ENCODE data around the gene KNL1. TPM values are rescaled to one million over a fixed set of nuclear protein-coding genes. Genes with fewer than 3 reads are reported as not detected.

KNL1 gene
- total RNA-seq, 1 experiment from 2014 or later, result 11.4 TPM

GRCh38 chr15:40603935-40604334, 9.9 kb downstream of the KNL1 start:
- no peak for TF ChIP-seq CTCF (IDR thresholded peaks at IDR 0.05; ENCODE audit: unreplicated experiment)
- H3K27ac Mint-ChIP-seq (ENCODE audit: low read depth, unreplicated experiment), result no peak overlapping the region
- no peaks in the 10 kb centered on the region for H3K36me3 Mint-ChIP-seq (ENCODE audit: insufficient read depth, unreplicated experiment)
- BruUV-seq (replicated peaks), result no TSS peak
- intact Hi-C loops (cut with micrococcal nuclease), result no loop called here
- DNase-seq (ENCODE audit: unreplicated experiment), result no peak
- POLR2A ChIA-PET, result interaction anchor here (0.6 kb wide), 1 partner anchor 17 kb away, joined by 3 read pairs; no protein-coding TSS in a partner anchor
- H3K27me3 Mint-ChIP-seq (ENCODE audit: insufficient read depth, unreplicated experiment), result no peaks in the 10 kb centered on the region
- CTCF ChIA-PET, result interaction anchor here (0.6 to 1.6 kb wide), 3 partner anchors 14 to 1209 kb away, joined by 3 to 5 read pairs (median 3); no protein-coding TSS in a partner anchor
- no peak overlapping the region for H3K4me3 Mint-ChIP-seq (ENCODE audit: unreplicated experiment)
- H3K9me3 Mint-ChIP-seq (ENCODE audit: unreplicated experiment), result no peaks in the 10 kb centered on the region
- no peaks in the 10 kb centered on the region for H3K4me1 Mint-ChIP-seq (ENCODE audit: insufficient read depth, unreplicated experiment)

DNA sequence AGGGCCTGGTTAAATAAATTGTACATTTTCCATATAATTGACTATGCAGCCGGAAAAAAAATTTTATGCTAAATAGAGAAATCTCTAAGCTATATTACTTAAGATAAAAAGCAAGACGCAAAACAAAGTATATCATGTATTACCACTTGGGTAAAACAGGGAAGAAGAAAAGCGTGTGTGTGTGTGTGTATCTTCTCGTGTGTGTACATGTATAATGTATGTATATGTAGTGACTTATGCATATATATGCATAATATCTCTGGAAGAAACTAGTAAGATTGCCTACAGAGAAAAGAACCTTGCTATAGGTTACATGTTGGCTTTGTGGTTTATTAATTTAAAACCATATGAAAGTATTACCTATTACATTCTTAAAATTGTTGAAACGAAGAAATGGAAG, 19.0 kb downstream of the KNL1 start:
- POLR2A ChIA-PET, result interaction anchor here (0.7 kb wide), 1 partner anchor 95 kb away, joined by 3 read pairs; no protein-coding TSS in a partner anchor
- no TSS peak for BruUV-seq (replicated peaks)
- H3K36me3 Mint-ChIP-seq (ENCODE audit: insufficient read depth, unreplicated experiment), result peaks cover 10% of the 10 kb centered on the region
- H3K4me1 Mint-ChIP-seq (ENCODE audit: insufficient read depth, unreplicated experiment), result no peaks in the 10 kb centered on the region
- no peaks in the 10 kb centered on the region for H3K27me3 Mint-ChIP-seq (ENCODE audit: insufficient read depth, unreplicated experiment)
- no peaks in the 10 kb centered on the region for H3K9me3 Mint-ChIP-seq (ENCODE audit: unreplicated experiment)
- no peak for TF ChIP-seq CTCF (IDR thresholded peaks at IDR 0.05; ENCODE audit: unreplicated experiment)
- no peak for DNase-seq (ENCODE audit: unreplicated experiment)
- H3K27ac Mint-ChIP-seq (ENCODE audit: low read depth, unreplicated experiment), result no peak overlapping the region
- intact Hi-C loops (cut with micrococcal nuclease), result no loop called here
- H3K4me3 Mint-ChIP-seq (ENCODE audit: unreplicated experiment), result no peak overlapping the region
- CTCF ChIA-PET, result no interaction called here

DNA sequence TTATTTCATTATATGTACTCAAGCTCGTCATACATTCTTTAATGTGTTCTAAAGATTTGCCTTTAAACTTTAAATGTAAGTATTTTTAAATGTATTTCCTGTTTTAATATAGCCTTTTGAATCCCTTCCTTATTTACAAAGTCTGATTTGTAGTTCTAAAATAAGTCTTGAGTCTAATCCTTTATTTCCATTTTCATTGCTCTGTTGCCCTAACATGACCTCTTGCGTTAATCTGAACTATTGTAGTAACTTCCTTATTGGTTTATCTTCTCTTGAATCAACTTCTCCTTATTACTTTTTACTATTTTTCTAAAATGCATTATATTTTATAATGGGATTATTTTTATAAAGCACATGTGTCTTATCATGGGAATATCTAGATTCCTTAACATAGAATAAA, 24.0 kb downstream of the KNL1 start:
- Mint-ChIP-seq H3K27ac (ENCODE audit: low read depth, unreplicated experiment) (no peak overlapping the region), H3K9me3 (ENCODE audit: unreplicated experiment) (no peaks in the 10 kb centered on the region), H3K4me1 (ENCODE audit: insufficient read depth, unreplicated experiment) (no peaks in the 10 kb centered on the region), H3K27me3 (ENCODE audit: insufficient read depth, unreplicated experiment) (no peaks in the 10 kb centered on the region), H3K36me3 (ENCODE audit: insufficient read depth, unreplicated experiment) (peaks cover 6% of the 10 kb centered on the region), H3K4me3 (ENCODE audit: unreplicated experiment) (no peak overlapping the region)
- ChIA-PET CTCF (no interaction called here), POLR2A (no interaction called here)
- no peak for TF ChIP-seq CTCF (IDR thresholded peaks at IDR 0.05; ENCODE audit: unreplicated experiment)
- intact Hi-C loops (cut with micrococcal nuclease), result no loop called here
- no peak for DNase-seq (ENCODE audit: unreplicated experiment)
- no TSS peak for BruUV-seq (replicated peaks)

- no TSS peak for BruUV-seq (replicated peaks)
- no peak for TF ChIP-seq CTCF (IDR thresholded peaks at IDR 0.05; ENCODE audit: unreplicated experiment)
- DNase-seq (ENCODE audit: unreplicated experiment), result no peak
- no peaks in the 10 kb centered on the region for H3K9me3 Mint-ChIP-seq (ENCODE audit: unreplicated experiment)
- peaks cover 6% of the 10 kb centered on the region for H3K36me3 Mint-ChIP-seq (ENCODE audit: insufficient read depth, unreplicated experiment)
- no peaks in the 10 kb centered on the region for H3K4me1 Mint-ChIP-seq (ENCODE audit: insufficient read depth, unreplicated experiment)
- ChIA-PET CTCF (no interaction called here), POLR2A (no interaction called here)
- H3K4me3 Mint-ChIP-seq (ENCODE audit: unreplicated experiment), result no peak overlapping the region
- intact Hi-C loops (cut with micrococcal nuclease), result no loop called here
- no peaks in the 10 kb centered on the region for H3K27me3 Mint-ChIP-seq (ENCODE audit: insufficient read depth, unreplicated experiment)
- H3K27ac Mint-ChIP-seq (ENCODE audit: low read depth, unreplicated experiment), result no peak overlapping the region
Observed at GRCh38 chr15:40618906-40619305, 24.9 kb downstream of the KNL1 start.
